HepG2 (cell line): ENCODE results near the gene SEPTIN10. TPM values are rescaled to one million over a fixed set of nuclear protein-coding genes. Genes with fewer than 3 reads are reported as not detected.
A peak's percentile ranks its signal among the peaks of the same experiment; 100 is the strongest.

Source experiments
- CENPT ChIP-seq: sonication (generic); formaldehyde crosslinking; IDR thresholded peaks from 2 replicates; pipeline ENCODE4 v1.8.0; 2022; ENCODE audit warnings: low read depth, mild to moderate bottlenecking, moderate library complexity, missing genetic modification reagents
- HDAC6 ChIP-seq: fragments of 200-600 bp; sonication (generic); IDR thresholded peaks from 2 replicates; pipeline ENCODE4 v1.7.0; 2017; ENCODE audit warnings: mild to moderate bottlenecking, antibody characterized with exemption, low read length, low read depth
- IRF1 ChIP-seq: sonication (generic); formaldehyde crosslinking; IDR thresholded peaks from 2 replicates; pipeline ENCODE4 v1.4.0; 2020; ENCODE audit warnings: low read depth, mild to moderate bottlenecking, missing genetic modification reagents
- JUND ChIP-seq: sonication (generic); formaldehyde crosslinking; IDR thresholded peaks from 2 replicates; pipeline ENCODE4 v1.8.0; 2022; ENCODE audit warnings: mild to moderate bottlenecking, missing genetic modification reagents
- NFAT5 ChIP-seq: sonication (generic); formaldehyde crosslinking; IDR thresholded peaks from 2 replicates; pipeline ENCODE4 v1.4.0; 2020; ENCODE audit warnings: missing genetic modification reagents
- SMARCC2 ChIP-seq: fragments of 450-650 bp; IDR thresholded peaks from 2 replicates; pipeline ENCODE4 v1.6.1; 2017; ENCODE audit warnings: antibody characterized with exemption, mild to moderate bottlenecking
- TARDBP ChIP-seq: sonication (generic); formaldehyde crosslinking; IDR thresholded peaks from 2 replicates; pipeline ENCODE4 v1.8.0; 2022; ENCODE audit warnings: mild to moderate bottlenecking, missing genetic modification reagents
- ZBTB7A ChIP-seq: sonication (generic); formaldehyde crosslinking; IDR thresholded peaks from 2 replicates; pipeline ENCODE4 v1.8.0; 2022; ENCODE audit warnings: mild to moderate bottlenecking, missing genetic modification reagents
- ZFP90 ChIP-seq: sonication (generic); formaldehyde crosslinking; IDR thresholded peaks from 2 replicates; pipeline ENCODE4 v1.8.0; 2022; ENCODE audit warnings: missing genetic modification reagents, mild to moderate bottlenecking, inconsistent platforms, borderline replicate concordance
- ZMAT5 ChIP-seq: sonication (generic); formaldehyde crosslinking; IDR thresholded peaks from 2 replicates; pipeline ENCODE4 v1.5.0; 2020; ENCODE audit warnings: mild to moderate bottlenecking, low read depth, missing genetic modification reagents, borderline replicate concordance
- ZNF136 ChIP-seq: sonication (generic); formaldehyde crosslinking; IDR thresholded peaks from 2 replicates; pipeline ENCODE4 v1.8.1; 2022; ENCODE audit warnings: low read depth, mild to moderate bottlenecking, moderate library complexity, missing genetic modification reagents
- ZNF224 ChIP-seq: sonication (generic); formaldehyde crosslinking; IDR thresholded peaks from 2 replicates; pipeline ENCODE4 v1.5.0; 2020; ENCODE audit warnings: mild to moderate bottlenecking, missing genetic modification reagents
- ZNF253 ChIP-seq: sonication (generic); formaldehyde crosslinking; IDR thresholded peaks from 2 replicates; pipeline ENCODE4 v1.8.0; 2022; ENCODE audit warnings: mild to moderate bottlenecking, missing genetic modification reagents, borderline replicate concordance
- ZNF362 ChIP-seq: sonication (generic); formaldehyde crosslinking; IDR thresholded peaks from 2 replicates; pipeline ENCODE4 v1.4.0; 2020; ENCODE audit warnings: missing genetic modification reagents, mild to moderate bottlenecking, borderline replicate concordance
- ZNF570 ChIP-seq: sonication (generic); formaldehyde crosslinking; IDR thresholded peaks from 2 replicates; pipeline ENCODE4 v1.4.0; 2020; ENCODE audit warnings: mild to moderate bottlenecking, missing genetic modification reagents, borderline replicate concordance
- ZNF576 ChIP-seq: sonication (generic); formaldehyde crosslinking; IDR thresholded peaks from 2 replicates; pipeline ENCODE4 v1.4.0; 2020; ENCODE audit warnings: mild to moderate bottlenecking, missing genetic modification reagents
- ZNF615 ChIP-seq: sonication (generic); formaldehyde crosslinking; IDR thresholded peaks from 2 replicates; pipeline ENCODE4 v1.5.0; 2020; ENCODE audit warnings: mild to moderate bottlenecking, missing genetic modification reagents, borderline replicate concordance
- ZNF672 ChIP-seq: sonication (generic); formaldehyde crosslinking; IDR thresholded peaks from 2 replicates; pipeline ENCODE4 v1.8.1; 2022; ENCODE audit warnings: missing genetic modification reagents
- ZNF773 ChIP-seq: sonication (generic); formaldehyde crosslinking; IDR thresholded peaks from 2 replicates; pipeline ENCODE4 v1.4.0; 2020; ENCODE audit warnings: missing genetic modification reagents, borderline replicate concordance
- polyA plus RNA-seq, 8 experiments: library from polyadenylated mRNA; depleted of rRNA in 3 of 8; stranded (reverse) in 7 of 8; unstranded in 1 of 8; fragments of >200 nt; fragmentation: Illumina TruSeq in 4 of 8; extraction: Trizol in 4 of 8; gene quantifications; 2 replicates each; pipeline versions ENCODE4 v1.2.1 to v1.2.3, GENCODE V29; 2011 to 2016; ENCODE audit warnings: low read depth in 4 of 8, missing spikeins in 1 of 8, mixed read lengths in 1 of 8; ENCODE audit not compliant: insufficient read depth in 1 of 8
- total RNA-seq, 5 experiments: library from RNA; depleted of rRNA; stranded (reverse); fragments of >200 nt; fragmentation: Illumina TruSeq; extraction: Trizol; gene quantifications; 2 replicates each; pipeline ENCODE4 v1.2.3, GENCODE V29; 2016; ENCODE audit warnings: low read depth in 1 of 5

SEPTIN10 gene
- total and polyA plus RNA-seq, 2 of the 13 experiments (the other 11 are each of a cell fraction or from before 2014, with no cell fraction given), result 45.8 to 67.5 TPM

- 0 out of 2 replicates have a peak, but pooled peaks have one; percentile 24 for TF ChIP-seq ZNF362 (CRISPR knock-in tag)
- no peak for TF ChIP-seq HDAC6
- peak; percentile 69; the same call in 1 of the 2 replicates for TF ChIP-seq ZFP90 (CRISPR knock-in tag)
- TF ChIP-seq IRF1 (CRISPR knock-in tag), result 0 out of 2 replicates have a peak, but pooled peaks have one; percentile 75
- no peak for TF ChIP-seq ZNF570 (CRISPR knock-in tag)
- TF ChIP-seq ZNF615, result 0 out of 2 replicates have a peak, but pooled peaks have one; percentile 75
- TF ChIP-seq TARDBP (CRISPR knock-in tag), result no peak
- 0 out of 2 replicates have a peak, but pooled peaks have one; percentile 61 for TF ChIP-seq ZNF224
- no peak for TF ChIP-seq SMARCC2
- 0 out of 2 replicates have a peak, but pooled peaks have one; percentile 84 for TF ChIP-seq CENPT
- TF ChIP-seq NFAT5 (CRISPR knock-in tag), result peak; percentile 34; the same call in 1 of the 2 replicates
- peak; percentile 88 for TF ChIP-seq ZNF576 (CRISPR knock-in tag)
- TF ChIP-seq ZNF253 (CRISPR knock-in tag), result no peak; the same call in 1 of the 2 replicates
- TF ChIP-seq ZBTB7A (CRISPR knock-in tag), result 0 out of 2 replicates have a peak, but pooled peaks have one; percentile 35
- TF ChIP-seq ZMAT5 (CRISPR knock-in tag), result 0 out of 2 replicates have a peak, but pooled peaks have one; percentile 42
- 0 out of 2 replicates have a peak, but pooled peaks have one; percentile 72 for TF ChIP-seq ZNF672 (CRISPR knock-in tag)
- TF ChIP-seq JUND (CRISPR knock-in tag), result peak; percentile 20; the same call in 1 of the 2 replicates
- TF ChIP-seq ZNF136 (CRISPR knock-in tag), result no peak
- TF ChIP-seq ZNF773 (CRISPR knock-in tag), result peak; percentile 69; the same call in 1 of the 2 replicates
Observed at GRCh38 chr2:109614715-109615636, 1.2 kb upstream of the SEPTIN10 start (continued).
